ENCODE data around the gene TMEM53. TPM values are rescaled to one million over a fixed set of nuclear protein-coding genes. Genes with fewer than 3 reads are reported as not detected.
"Not testable (repeated sequence)": the region's sequence is repeated elsewhere in the genome, so short reads cannot be mapped to it uniquely, and the experiment has no call there.

The TMEM53 gene
- total RNA-seq, 2 donors from 2014 or later, result 10.2 to 10.8 TPM

DNA sequence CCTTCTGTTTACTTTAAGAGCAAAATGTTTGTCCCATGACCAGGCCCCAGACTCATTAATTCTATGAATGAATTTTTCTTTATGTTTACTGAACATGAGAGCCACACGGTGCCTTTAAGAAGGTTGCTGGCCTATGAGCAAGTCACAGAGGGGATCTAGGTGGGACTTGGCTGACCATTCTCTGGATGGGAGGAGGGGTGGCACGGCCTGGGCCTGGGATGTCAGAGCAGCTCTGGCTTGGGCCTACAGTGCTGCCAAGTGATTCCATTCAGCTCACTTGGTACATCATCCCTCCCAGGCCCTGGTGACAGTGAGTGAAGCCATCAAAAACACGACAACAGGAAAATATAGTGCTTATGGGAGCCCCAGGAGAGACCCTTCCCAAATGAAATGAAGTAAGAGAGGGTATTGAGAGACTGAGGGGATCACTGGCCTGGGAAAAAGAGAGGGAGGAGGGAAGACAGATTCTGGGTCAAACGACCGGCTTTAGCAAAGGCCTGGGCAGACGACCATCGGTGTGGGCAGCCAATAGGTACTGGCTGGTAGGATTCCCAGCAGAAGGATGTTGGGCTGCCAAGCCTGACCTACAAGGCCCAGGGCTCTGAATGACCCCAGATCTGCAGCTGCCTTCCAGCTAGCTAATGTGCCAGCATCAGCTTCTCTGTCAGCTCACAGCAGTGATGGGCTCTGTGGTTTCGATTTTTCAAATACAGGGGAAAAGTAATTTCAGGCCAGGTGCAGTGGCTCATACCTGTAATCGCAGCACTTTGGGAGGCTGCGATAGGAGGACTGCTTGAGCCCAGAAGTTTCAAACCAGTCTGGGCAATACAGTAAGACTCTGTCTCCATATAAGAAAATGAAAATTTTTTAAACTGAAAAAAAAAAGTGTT is 3.3 kb downstream of the TMEM53 start:
- no peaks in the 10 kb centered on the region for H3K9me3 Mint-ChIP-seq
- H3K4me1 ChIP-seq (ENCODE audit: control insufficient read depth, insufficient read depth, low read length), result no peaks in the 10 kb centered on the region
- no peak overlapping the region for H3K27ac Mint-ChIP-seq
- no peak overlapping the region for H3K4me3 Mint-ChIP-seq
- H3K36me3 ChIP-seq (ENCODE audit: control insufficient read depth, insufficient read depth, low read length), result no peaks in the 10 kb centered on the region
- H3K9me3 ChIP-seq (ENCODE audit: control insufficient read depth, low read length), result no peaks in the 10 kb centered on the region
- H3K9ac ChIP-seq (ENCODE audit: extremely low read depth, low read length, poor library complexity, severe bottlenecking), result no peak overlapping the region
- H3K4me1 Mint-ChIP-seq, result peaks cover 15% of the 10 kb centered on the region
- no peak for DNase-seq
- 91 to 95% methylated on average over 8 to 10 of the region's 10 CpGs for WGBS, 2 experiments (ENCODE audit: insufficient coverage in 1 of 2, insufficient read length in 1 of 2)
- H3K4me3 ChIP-seq (ENCODE audit: low read length), result no peak overlapping the region
- H3K27ac ChIP-seq (ENCODE audit: low read depth, low read length), result no peak overlapping the region
- no peaks in the 10 kb centered on the region for H3K27me3 ChIP-seq (ENCODE audit: control insufficient read depth, insufficient read depth, low read length, poor library complexity, severe bottlenecking)
- peaks cover 7% of the 10 kb centered on the region for H3K36me3 Mint-ChIP-seq (ENCODE audit: low read depth)
- no peaks in the 10 kb centered on the region for H3K27me3 Mint-ChIP-seq (ENCODE audit: insufficient read depth)
- TF ChIP-seq, protein P1, sequence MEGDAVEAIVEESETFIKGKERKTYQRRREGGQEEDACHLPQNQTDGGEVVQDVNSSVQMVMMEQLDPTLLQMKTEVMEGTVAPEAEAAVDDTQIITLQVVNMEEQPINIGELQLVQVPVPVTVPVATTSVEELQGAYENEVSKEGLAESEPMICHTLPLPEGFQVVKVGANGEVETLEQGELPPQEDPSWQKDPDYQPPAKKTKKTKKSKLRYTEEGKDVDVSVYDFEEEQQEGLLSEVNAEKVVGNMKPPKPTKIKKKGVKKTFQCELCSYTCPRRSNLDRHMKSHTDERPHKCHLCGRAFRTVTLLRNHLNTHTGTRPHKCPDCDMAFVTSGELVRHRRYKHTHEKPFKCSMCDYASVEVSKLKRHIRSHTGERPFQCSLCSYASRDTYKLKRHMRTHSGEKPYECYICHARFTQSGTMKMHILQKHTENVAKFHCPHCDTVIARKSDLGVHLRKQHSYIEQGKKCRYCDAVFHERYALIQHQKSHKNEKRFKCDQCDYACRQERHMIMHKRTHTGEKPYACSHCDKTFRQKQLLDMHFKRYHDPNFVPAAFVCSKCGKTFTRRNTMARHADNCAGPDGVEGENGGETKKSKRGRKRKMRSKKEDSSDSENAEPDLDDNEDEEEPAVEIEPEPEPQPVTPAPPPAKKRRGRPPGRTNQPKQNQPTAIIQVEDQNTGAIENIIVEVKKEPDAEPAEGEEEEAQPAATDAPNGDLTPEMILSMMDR (conservative IDR thresholded peaks at IDR 0.05), result no peak

GRCh38 chr1:44666719-44667118 is 7.6 kb downstream of the TMEM53 start:
- 87 to 100% methylated on average over 1 of the region's 1 CpG for WGBS, 2 experiments (ENCODE audit: insufficient coverage in 1 of 2, insufficient read length in 1 of 2)

GRCh38 chr1:44664730-44665370 is 9.4 kb downstream of the TMEM53 start:
- H3K36me3 Mint-ChIP-seq (ENCODE audit: low read depth), result peaks cover 5% of the 10 kb centered on the region
- Histone ChIP-seq H3K27ac (ENCODE audit: low read depth, low read length) (no peak overlapping the region), H3K27me3 (ENCODE audit: control insufficient read depth, insufficient read depth, low read length, poor library complexity, severe bottlenecking) (no peaks in the 10 kb centered on the region), H3K4me1 (ENCODE audit: control insufficient read depth, insufficient read depth, low read length) (peaks cover 5% of the 10 kb centered on the region), H3K9ac (ENCODE audit: extremely low read depth, low read length, poor library complexity, severe bottlenecking) (no peak overlapping the region), H3K9me3 (ENCODE audit: control insufficient read depth, low read length) (no peaks in the 10 kb centered on the region), H3K36me3 (ENCODE audit: control insufficient read depth, insufficient read depth, low read length) (no peaks in the 10 kb centered on the region), H3K4me3 (ENCODE audit: low read length) (no peak overlapping the region)
- no peaks in the 10 kb centered on the region for H3K27me3 Mint-ChIP-seq (ENCODE audit: insufficient read depth)
- peaks cover 4% of the 10 kb centered on the region for H3K4me1 Mint-ChIP-seq
- TF ChIP-seq, protein P1 (conservative IDR thresholded peaks at IDR 0.05), result no peak
- H3K9me3 Mint-ChIP-seq, result no peaks in the 10 kb centered on the region
- no peak for DNase-seq
- WGBS, 2 experiments (ENCODE audit: insufficient coverage in 1 of 2, insufficient read length in 1 of 2), result 93 to 96% methylated on average over 9 to 12 of the region's 12 CpGs
- no peak overlapping the region for H3K27ac Mint-ChIP-seq
- no peak overlapping the region for H3K4me3 Mint-ChIP-seq

More at GRCh38 chr1:44666719-44667118, 7.6 kb downstream of the TMEM53 start:
- not testable (repeated sequence) for H3K27me3 ChIP-seq (ENCODE audit: control insufficient read depth, insufficient read depth, low read length, poor library complexity, severe bottlenecking); H3K27ac ChIP-seq (ENCODE audit: low read depth, low read length); DNase-seq; H3K36me3 Mint-ChIP-seq (ENCODE audit: low read depth); H3K4me3 Mint-ChIP-seq; H3K36me3 ChIP-seq (ENCODE audit: control insufficient read depth, insufficient read depth, low read length); H3K27ac Mint-ChIP-seq; H3K9me3 Mint-ChIP-seq; H3K27me3 Mint-ChIP-seq (ENCODE audit: insufficient read depth); H3K4me3 ChIP-seq (ENCODE audit: low read length); H3K9ac ChIP-seq (ENCODE audit: extremely low read depth, low read length, poor library complexity, severe bottlenecking); H3K4me1 ChIP-seq (ENCODE audit: control insufficient read depth, insufficient read depth, low read length); H3K4me1 Mint-ChIP-seq; H3K9me3 ChIP-seq (ENCODE audit: control insufficient read depth, low read length)
